GM23338 (cell line): ENCODE results near the gene EHMT2.

Source experiments
- EZH2 ChIP-seq: fragments of 200-600 bp; sonication (generic); IDR thresholded peaks from one replicate; pipeline ENCODE4 v1.8.0; 2017; ENCODE audit warnings: antibody characterized with exemption, mild to moderate bottlenecking, low read depth; ENCODE audit not compliant: unreplicated experiment
- EZH2phosphoT487 ChIP-seq: fragments of 200-600 bp; sonication (generic); IDR thresholded peaks from one replicate; pipeline ENCODE4 v1.8.1; 2018; ENCODE audit warnings: antibody characterized with exemption; ENCODE audit not compliant: unreplicated experiment
- POLR2AphosphoS5 ChIP-seq: IDR thresholded peaks from 2 replicates; pipeline ENCODE4 v1.6.1; 2016; ENCODE audit warnings: antibody characterized with exemption, low read depth
- TF ChIP-seq, protein P1 (sequence below), 2 experiments: fragments of 200-600 bp in 1 of 2; sonication (generic) in 1 of 2; conservative IDR thresholded peaks; 2 replicates each; pipeline versions ENCODE4 v1.5.1 to v1.6.1; 2016 to 2017; ENCODE audit warnings: antibody characterized with exemption in 2 of 2, low read depth in 2 of 2, mild to moderate bottlenecking in 2 of 2, moderate library complexity in 1 of 2
- TF ChIP-seq, protein P2 (sequence below): IDR thresholded peaks from one replicate; pipeline ENCODE4 v1.6.1; 2018; ENCODE audit warnings: antibody characterized with exemption; ENCODE audit not compliant: unreplicated experiment

DNA sequence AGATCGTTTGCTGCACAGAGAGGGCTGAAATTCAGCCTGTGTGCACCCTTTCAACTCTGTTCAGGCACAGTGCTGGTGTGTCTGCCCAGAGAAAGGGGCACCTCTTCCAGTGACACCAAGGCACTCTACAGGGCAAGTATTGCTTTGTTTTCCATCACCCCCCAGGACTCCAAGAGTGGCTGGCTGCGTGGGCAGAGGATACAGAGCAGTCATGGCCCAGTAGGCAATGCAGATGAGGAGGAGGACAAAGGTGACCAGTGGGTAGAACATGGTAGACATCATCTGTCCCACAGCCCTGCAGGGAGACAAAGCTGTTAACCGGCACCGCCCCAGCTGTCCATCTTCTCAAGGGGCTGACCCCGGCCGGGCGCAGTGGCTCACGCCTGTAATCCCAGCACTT is 28.2 kb downstream of the EHMT2 start:
- TF ChIP-seq, protein P1, sequence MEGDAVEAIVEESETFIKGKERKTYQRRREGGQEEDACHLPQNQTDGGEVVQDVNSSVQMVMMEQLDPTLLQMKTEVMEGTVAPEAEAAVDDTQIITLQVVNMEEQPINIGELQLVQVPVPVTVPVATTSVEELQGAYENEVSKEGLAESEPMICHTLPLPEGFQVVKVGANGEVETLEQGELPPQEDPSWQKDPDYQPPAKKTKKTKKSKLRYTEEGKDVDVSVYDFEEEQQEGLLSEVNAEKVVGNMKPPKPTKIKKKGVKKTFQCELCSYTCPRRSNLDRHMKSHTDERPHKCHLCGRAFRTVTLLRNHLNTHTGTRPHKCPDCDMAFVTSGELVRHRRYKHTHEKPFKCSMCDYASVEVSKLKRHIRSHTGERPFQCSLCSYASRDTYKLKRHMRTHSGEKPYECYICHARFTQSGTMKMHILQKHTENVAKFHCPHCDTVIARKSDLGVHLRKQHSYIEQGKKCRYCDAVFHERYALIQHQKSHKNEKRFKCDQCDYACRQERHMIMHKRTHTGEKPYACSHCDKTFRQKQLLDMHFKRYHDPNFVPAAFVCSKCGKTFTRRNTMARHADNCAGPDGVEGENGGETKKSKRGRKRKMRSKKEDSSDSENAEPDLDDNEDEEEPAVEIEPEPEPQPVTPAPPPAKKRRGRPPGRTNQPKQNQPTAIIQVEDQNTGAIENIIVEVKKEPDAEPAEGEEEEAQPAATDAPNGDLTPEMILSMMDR (conservative IDR thresholded peaks at IDR 0.05; ENCODE audit: low read depth in 2 of 2) = no peak
- TF ChIP-seq POLR2AphosphoS5 = no peak
- TF ChIP-seq EZH2 = no peak
- TF ChIP-seq, protein P2, sequence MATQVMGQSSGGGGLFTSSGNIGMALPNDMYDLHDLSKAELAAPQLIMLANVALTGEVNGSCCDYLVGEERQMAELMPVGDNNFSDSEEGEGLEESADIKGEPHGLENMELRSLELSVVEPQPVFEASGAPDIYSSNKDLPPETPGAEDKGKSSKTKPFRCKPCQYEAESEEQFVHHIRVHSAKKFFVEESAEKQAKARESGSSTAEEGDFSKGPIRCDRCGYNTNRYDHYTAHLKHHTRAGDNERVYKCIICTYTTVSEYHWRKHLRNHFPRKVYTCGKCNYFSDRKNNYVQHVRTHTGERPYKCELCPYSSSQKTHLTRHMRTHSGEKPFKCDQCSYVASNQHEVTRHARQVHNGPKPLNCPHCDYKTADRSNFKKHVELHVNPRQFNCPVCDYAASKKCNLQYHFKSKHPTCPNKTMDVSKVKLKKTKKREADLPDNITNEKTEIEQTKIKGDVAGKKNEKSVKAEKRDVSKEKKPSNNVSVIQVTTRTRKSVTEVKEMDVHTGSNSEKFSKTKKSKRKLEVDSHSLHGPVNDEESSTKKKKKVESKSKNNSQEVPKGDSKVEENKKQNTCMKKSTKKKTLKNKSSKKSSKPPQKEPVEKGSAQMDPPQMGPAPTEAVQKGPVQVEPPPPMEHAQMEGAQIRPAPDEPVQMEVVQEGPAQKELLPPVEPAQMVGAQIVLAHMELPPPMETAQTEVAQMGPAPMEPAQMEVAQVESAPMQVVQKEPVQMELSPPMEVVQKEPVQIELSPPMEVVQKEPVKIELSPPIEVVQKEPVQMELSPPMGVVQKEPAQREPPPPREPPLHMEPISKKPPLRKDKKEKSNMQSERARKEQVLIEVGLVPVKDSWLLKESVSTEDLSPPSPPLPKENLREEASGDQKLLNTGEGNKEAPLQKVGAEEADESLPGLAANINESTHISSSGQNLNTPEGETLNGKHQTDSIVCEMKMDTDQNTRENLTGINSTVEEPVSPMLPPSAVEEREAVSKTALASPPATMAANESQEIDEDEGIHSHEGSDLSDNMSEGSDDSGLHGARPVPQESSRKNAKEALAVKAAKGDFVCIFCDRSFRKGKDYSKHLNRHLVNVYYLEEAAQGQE = no peak
- no peak for TF ChIP-seq EZH2phosphoT487
